SK-N-MC (cell line): ENCODE data around the gene PPP2R3A.

Source experiments
- FOXP2 ChIP-seq: optimal IDR thresholded peaks from 2 replicates; pipeline ENCODE3; 2011; ENCODE audit warnings: mild to moderate bottlenecking, moderate library complexity; ENCODE audit not compliant: insufficient read depth; ENCODE audit errors: extremely low read length, control extremely low read depth
- POLR2AphosphoS5 ChIP-seq: IDR thresholded peaks from 2 replicates; pipeline ENCODE4 v1.6.1; 2012; ENCODE audit warnings: mild to moderate bottlenecking, low read depth, low read length, borderline replicate concordance

DNA sequence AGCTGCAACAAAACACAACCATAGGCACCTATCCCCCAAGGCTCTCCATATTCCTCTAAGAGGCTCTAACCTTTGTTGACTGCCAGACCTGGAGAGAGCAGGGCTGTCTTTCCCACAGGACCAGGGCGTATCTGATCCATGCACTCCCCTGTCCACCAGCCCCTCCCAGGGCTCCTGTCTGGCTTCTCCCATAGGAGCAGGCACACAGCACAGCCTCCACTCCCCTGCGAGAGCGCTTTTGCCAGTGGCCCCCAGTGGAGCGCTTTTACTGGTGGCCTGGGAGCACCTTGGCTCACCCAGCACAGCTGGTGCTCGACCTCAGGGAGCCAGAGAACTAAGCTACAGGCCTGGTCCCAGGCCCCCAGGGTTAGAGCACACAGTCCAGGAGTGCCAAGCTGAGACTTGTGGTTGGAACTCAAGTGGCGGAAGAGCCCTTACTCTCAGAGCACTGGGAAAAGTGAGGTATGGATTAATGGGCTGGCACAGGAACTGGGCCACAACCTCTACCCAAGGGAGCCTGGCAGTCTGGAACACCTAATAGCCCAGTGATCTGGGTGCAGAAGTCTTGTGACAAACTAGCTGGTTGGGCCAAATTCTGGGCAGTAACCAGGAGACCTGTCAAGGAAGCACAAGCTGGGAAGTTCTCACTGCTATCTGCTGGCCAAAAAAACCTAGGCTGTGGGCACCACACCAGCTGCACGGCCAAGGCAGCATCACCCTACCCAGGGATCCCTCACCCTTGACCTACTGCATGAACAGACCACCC, 79.6 kb downstream of the PPP2R3A start:
- TF ChIP-seq FOXP2 = no peak
- no peak for TF ChIP-seq POLR2AphosphoS5
